Measurements from ENCODE around the gene PRKAG3. TPM values are rescaled to one million over a fixed set of nuclear protein-coding genes. Genes with fewer than 3 reads are reported as not detected.

PRKAG3 gene
- not detected for total RNA-seq

- DNase-seq (no peak), ATAC-seq (ENCODE audit: low read depth) (no peak)
- peaks cover 10% of the 10 kb centered on the region for H3K27me3 Mint-ChIP-seq
- no peaks in the 10 kb centered on the region for H3K9me3 Mint-ChIP-seq
- peaks cover 2% of the 10 kb centered on the region for H3K4me1 Mint-ChIP-seq
- H3K4me3 Mint-ChIP-seq = no peak within 1 kb of the TSS
- POLR2A ChIA-PET = no interaction called here
- no peaks in the 10 kb centered on the region for H3K36me3 Mint-ChIP-seq
- no peak within 1 kb of the TSS for H3K27ac Mint-ChIP-seq
These were observed at the start of gene PRKAG3 for GRCh38 chr2:218831378-218831990. Gene PRKAG3 (minus strand): TSS chr2:218831803.

GRCh38 chr2:218880859-218881594 lies 49.4 kb upstream of the PRKAG3 start:
- peaks cover 61% of the 10 kb centered on the region for H3K27me3 Mint-ChIP-seq
- POLR2A ChIA-PET = interaction anchor here (0.6 to 7.5 kb wide), 3 partner anchors 11 to 24 kb away, joined by 3 to 53 read pairs (median 11); no protein-coding TSS in a partner anchor
- no peaks in the 10 kb centered on the region for H3K36me3 Mint-ChIP-seq
- H3K4me3 Mint-ChIP-seq = peak overlapping the region; percentile 47
- no peak overlapping the region for H3K27ac Mint-ChIP-seq
- H3K4me1 Mint-ChIP-seq = peaks cover 20% of the 10 kb centered on the region
- ATAC-seq (ENCODE audit: low read depth) (no peak), DNase-seq (no peak)
- no peaks in the 10 kb centered on the region for H3K9me3 Mint-ChIP-seq

GRCh38 chr2:218880102-218880858 lies 48.7 kb upstream of the PRKAG3 start, which contains the start of gene WNT10A:
Gene WNT10A (plus strand): TSS chr2:218880852. CDS start chr2:218880996, 144 bp downstream.
- H3K27me3 Mint-ChIP-seq = peaks cover 66% of the 10 kb centered on the region
- POLR2A ChIA-PET = interaction anchor here (0.6 to 7.5 kb wide), 3 partner anchors 12 to 25 kb away, joined by 3 to 53 read pairs (median 11); no protein-coding TSS in a partner anchor
- peaks cover 20% of the 10 kb centered on the region for H3K4me1 Mint-ChIP-seq
- no peaks in the 10 kb centered on the region for H3K36me3 Mint-ChIP-seq
- H3K9me3 Mint-ChIP-seq = no peaks in the 10 kb centered on the region
- peak within 1 kb of the TSS; percentile 70 for H3K4me3 Mint-ChIP-seq
- peak within 1 kb of the TSS; percentile 15 for H3K27ac Mint-ChIP-seq
- ATAC-seq (ENCODE audit: low read depth) (peak; percentile 74), DNase-seq (peak; percentile 62)

DNA sequence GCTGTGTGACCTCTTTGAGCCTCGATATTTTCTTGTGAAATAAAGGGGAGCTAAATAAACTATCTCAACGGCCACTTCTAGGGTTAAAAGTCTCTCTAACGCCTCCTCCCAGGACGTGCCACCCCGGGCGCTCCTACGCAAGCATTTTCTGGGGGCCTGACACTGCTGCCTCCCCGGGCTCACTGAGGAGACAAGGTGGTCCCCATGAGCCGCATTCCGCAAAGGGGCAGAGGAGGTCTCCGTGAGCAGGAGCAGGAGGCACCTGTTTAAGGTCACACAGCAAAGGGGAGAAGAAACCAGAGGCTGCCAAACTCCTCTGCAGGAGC lies 48.1 kb upstream of the PRKAG3 start:
- Mint-ChIP-seq H3K9me3 (no peaks in the 10 kb centered on the region), H3K27ac (no peak overlapping the region), H3K4me3 (peak overlapping the region; percentile 70), H3K4me1 (peaks cover 20% of the 10 kb centered on the region), H3K27me3 (peaks cover 64% of the 10 kb centered on the region), H3K36me3 (no peaks in the 10 kb centered on the region)
- DNase-seq (no peak), ATAC-seq (ENCODE audit: low read depth) (no peak)
- POLR2A ChIA-PET = interaction anchor here (2.7 to 7.5 kb wide), 2 partner anchors 12 to 17 kb away, joined by 11 to 53 read pairs; no protein-coding TSS in a partner anchor

- peaks cover 22% of the 10 kb centered on the region for H3K4me1 Mint-ChIP-seq
- DNase-seq = peak; percentile 32
- POLR2A ChIA-PET = interaction anchor here (2.7 to 7.5 kb wide), 2 partner anchors 13 to 18 kb away, joined by 11 to 53 read pairs; no protein-coding TSS in a partner anchor
These were observed 47.5 kb upstream of the PRKAG3 start for GRCh38 chr2:218878926-218879761.

GRCh38 chr2:218878486-218878885 lies 46.9 kb upstream of the PRKAG3 start:
- Mint-ChIP-seq H3K4me3 (no peak overlapping the region), H3K27me3 (peaks cover 61% of the 10 kb centered on the region), H3K27ac (no peak overlapping the region), H3K36me3 (no peaks in the 10 kb centered on the region), H3K9me3 (no peaks in the 10 kb centered on the region), H3K4me1 (peaks cover 22% of the 10 kb centered on the region)
- ATAC-seq (ENCODE audit: low read depth) (no peak), DNase-seq (no peak)
- POLR2A ChIA-PET = interaction anchor here (7.5 kb wide), 1 partner anchor 18 kb away, joined by 53 read pairs; no protein-coding TSS in a partner anchor

More at GRCh38 chr2:218878926-218879761, 47.5 kb upstream of the PRKAG3 start:
- no peaks in the 10 kb centered on the region for H3K9me3 Mint-ChIP-seq
- no peaks in the 10 kb centered on the region for H3K36me3 Mint-ChIP-seq
- H3K4me3 Mint-ChIP-seq = peak overlapping the region; percentile 70
- no peak for ATAC-seq (ENCODE audit: low read depth)
- H3K27ac Mint-ChIP-seq = no peak overlapping the region
- H3K27me3 Mint-ChIP-seq = peaks cover 64% of the 10 kb centered on the region

DNA sequence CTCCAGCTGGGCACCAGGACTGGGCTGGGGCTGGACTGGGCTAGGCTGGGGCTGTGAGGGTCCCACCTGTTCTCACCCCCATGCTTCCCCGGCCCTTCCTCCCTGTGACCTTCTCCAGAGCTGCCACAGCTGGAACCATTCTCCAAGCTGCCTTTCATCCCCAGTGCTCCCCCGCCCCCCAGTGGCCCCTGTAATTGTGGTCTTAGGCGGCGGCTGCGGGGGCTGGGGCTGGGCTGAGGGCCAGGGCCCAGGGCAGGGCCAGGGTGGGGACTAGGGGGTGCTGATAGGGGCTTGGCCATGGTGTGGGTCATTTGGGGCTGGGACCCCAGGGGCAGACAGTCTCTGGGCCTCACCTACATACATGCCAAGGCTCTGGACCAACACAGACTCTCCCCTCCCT lies 46.3 kb upstream of the PRKAG3 start:
- Mint-ChIP-seq H3K4me1 (peaks cover 23% of the 10 kb centered on the region), H3K36me3 (no peaks in the 10 kb centered on the region), H3K9me3 (no peaks in the 10 kb centered on the region), H3K27me3 (peaks cover 61% of the 10 kb centered on the region), H3K4me3 (no peak overlapping the region), H3K27ac (no peak overlapping the region)
- POLR2A ChIA-PET = interaction anchor here (7.5 kb wide), 1 partner anchor 19 kb away, joined by 53 read pairs; no protein-coding TSS in a partner anchor
- DNase-seq (no peak), ATAC-seq (ENCODE audit: low read depth) (no peak)

GRCh38 chr2:218877331-218877730 lies 45.7 kb upstream of the PRKAG3 start:
- DNase-seq (no peak), ATAC-seq (ENCODE audit: low read depth) (no peak)
- Mint-ChIP-seq H3K4me3 (no peak overlapping the region), H3K27me3 (peaks cover 61% of the 10 kb centered on the region), H3K36me3 (no peaks in the 10 kb centered on the region), H3K4me1 (peaks cover 21% of the 10 kb centered on the region), H3K27ac (no peak overlapping the region), H3K9me3 (no peaks in the 10 kb centered on the region)
- POLR2A ChIA-PET = interaction anchor here (7.5 kb wide), 1 partner anchor 19 kb away, joined by 53 read pairs; no protein-coding TSS in a partner anchor

DNA sequence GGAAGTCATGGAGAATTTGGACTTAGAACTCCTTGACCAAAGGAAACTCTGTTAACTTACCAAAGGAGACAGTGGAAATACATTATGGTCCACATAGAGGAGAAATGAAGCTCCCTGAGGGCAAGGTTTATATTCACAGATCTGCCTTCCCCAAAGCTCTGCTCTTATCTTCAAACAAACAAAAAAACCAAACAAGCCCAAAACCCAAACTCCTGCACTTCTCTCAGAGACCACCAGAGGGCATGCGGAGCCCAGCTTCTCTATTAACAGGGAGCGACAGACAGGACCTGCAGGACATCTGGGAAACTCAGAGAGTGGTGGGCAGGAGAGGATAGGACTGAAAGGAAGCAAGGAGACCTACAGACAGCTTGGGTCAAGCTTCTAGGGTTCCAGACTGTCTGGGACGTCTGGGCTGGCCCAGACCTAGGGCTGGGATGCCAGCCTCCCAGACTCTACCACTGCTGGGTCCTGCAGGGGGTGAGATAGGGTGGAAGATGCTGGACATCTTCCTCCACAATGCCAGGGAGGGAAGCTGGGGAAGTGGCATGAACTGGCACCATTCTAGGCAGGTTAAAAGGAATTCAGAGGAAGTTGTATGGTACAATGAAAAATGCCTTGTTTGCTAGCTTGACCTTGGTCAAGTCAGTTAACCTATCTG lies 45.1 kb upstream of the PRKAG3 start:
- ATAC-seq (ENCODE audit: low read depth) (peak; percentile 15), DNase-seq (peak; percentile 63)
- no peak overlapping the region for H3K27ac Mint-ChIP-seq
- peaks cover 22% of the 10 kb centered on the region for H3K4me1 Mint-ChIP-seq
- no peak overlapping the region for H3K4me3 Mint-ChIP-seq
- H3K27me3 Mint-ChIP-seq = peaks cover 61% of the 10 kb centered on the region
- no peaks in the 10 kb centered on the region for H3K36me3 Mint-ChIP-seq
- POLR2A ChIA-PET = interaction anchor here (7.5 kb wide), 1 partner anchor 20 kb away, joined by 53 read pairs; no protein-coding TSS in a partner anchor
- no peaks in the 10 kb centered on the region for H3K9me3 Mint-ChIP-seq

DNA sequence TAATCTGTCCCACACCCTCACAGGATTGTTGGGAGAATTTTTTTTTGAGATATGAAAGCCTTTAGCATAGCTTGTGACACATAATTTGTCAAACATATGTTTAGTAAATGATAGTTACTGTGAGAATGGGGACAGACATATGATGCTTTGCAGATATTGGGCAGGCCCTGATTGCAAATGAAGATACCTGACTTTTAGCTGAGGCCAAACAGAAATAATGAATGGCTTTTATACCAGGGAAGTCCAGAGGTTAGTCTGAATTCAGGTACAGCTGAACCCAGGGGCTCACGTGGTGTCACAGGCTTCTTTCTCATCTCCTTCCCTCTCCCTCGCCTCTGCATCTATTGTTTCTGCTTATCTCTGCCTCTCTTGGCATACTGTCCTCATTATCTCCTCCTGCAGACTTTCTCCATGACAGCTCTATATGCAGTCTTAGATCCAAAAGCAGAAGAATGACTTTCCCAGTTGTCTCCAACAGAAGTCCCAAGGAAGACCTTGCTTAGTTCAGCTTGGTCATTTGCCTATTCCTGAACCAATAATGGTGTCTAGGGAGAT lies 44.2 kb upstream of the PRKAG3 start:
- Mint-ChIP-seq H3K27me3 (peaks cover 56% of the 10 kb centered on the region), H3K36me3 (no peaks in the 10 kb centered on the region), H3K4me3 (no peak overlapping the region), H3K4me1 (peaks cover 19% of the 10 kb centered on the region), H3K9me3 (no peaks in the 10 kb centered on the region), H3K27ac (no peak overlapping the region)
- DNase-seq (no peak), ATAC-seq (ENCODE audit: low read depth) (no peak)
- POLR2A ChIA-PET = interaction anchor here (7.5 kb wide), 1 partner anchor 21 kb away, joined by 53 read pairs; no protein-coding TSS in a partner anchor

GRCh38 chr2:218873359-218874194 lies 42.0 kb upstream of the PRKAG3 start:
- peak; percentile 36 for DNase-seq
- ATAC-seq (ENCODE audit: low read depth) = no peak
- Mint-ChIP-seq H3K9me3 (no peaks in the 10 kb centered on the region), H3K4me3 (no peak overlapping the region), H3K27me3 (peaks cover 65% of the 10 kb centered on the region), H3K36me3 (no peaks in the 10 kb centered on the region), H3K4me1 (peaks cover 10% of the 10 kb centered on the region), H3K27ac (no peak overlapping the region)
- POLR2A ChIA-PET = no interaction called here

Data from activated naive CD8-positive, alpha-beta T cell treated with anti-CD3 and anti-CD28 coated beads, Interleukin-2, amount 10 ng/mL, durations not matched to agents 7 days and 5 days (primary cell).